ENCODE measurements around the gene UPP1. TPM values are rescaled to one million over a fixed set of nuclear protein-coding genes. Genes with fewer than 3 reads are reported as not detected.
A peak's percentile ranks its signal among the peaks of the same experiment; 100 is the strongest.
"Not testable (repeated sequence)": the region's sequence is repeated elsewhere in the genome, so short reads cannot be mapped to it uniquely, and the experiment has no call there.

The UPP1 gene
- total RNA-seq, 2 experiments from 2014 or later = 46.9 to 48.2 TPM

DNA sequence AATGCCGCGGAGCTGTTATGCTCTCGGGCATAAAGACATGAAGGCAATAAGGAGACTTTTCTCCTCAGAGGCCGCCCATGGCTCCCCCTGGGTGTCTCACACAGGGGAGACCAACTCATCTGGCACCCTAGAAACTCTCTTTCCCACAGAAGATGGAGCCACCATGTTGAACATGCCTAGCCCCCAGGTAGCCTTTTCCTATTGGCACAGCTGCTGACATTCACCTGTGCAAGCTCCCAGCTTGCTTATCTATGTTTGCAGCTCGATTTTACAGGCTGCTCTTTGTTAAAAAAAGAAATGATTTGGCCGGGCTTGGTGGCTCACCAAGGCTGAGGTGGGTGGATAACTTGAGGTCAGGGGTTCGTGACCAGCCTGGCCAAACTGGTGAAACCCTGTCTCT lies 58.6 kb downstream of the UPP1 start:
- intact Hi-C loops (cut with micrococcal nuclease); CTCF ChIA-PET; H3K4me1 Mint-ChIP-seq (ENCODE audit: low read depth); H3K4me3 Mint-ChIP-seq; H3K9me3 Mint-ChIP-seq; H3K36me3 Mint-ChIP-seq (ENCODE audit: low read depth); DNase-seq; H3K27ac Mint-ChIP-seq: not testable (repeated sequence)
- H3K27me3 Mint-ChIP-seq (ENCODE audit: low read depth) = peaks cover 18% of the 10 kb centered on the region

DNA sequence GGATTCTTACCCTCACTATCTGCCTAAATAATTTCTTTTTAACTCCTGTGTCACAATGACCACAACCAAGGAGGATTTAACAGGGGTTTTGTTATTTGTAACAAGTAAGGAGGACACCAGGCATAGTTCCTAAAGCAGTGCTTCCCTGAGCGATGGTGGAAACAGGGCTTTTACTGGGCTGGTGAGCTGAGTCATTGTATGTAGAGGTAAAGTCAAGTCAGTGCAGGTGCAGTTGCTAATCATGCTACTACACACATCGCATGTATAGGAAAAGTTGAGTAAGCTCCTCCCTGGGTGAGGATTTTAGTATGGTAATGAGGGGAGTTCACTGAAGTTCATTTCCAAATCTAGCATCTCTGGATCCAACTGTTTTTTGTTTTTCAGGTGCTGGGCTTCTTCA lies 59.2 kb downstream of the UPP1 start:
- intact Hi-C loops (cut with micrococcal nuclease) = no loop called here
- H3K9me3 Mint-ChIP-seq = no peaks in the 10 kb centered on the region
- CTCF ChIA-PET = no interaction called here
- no peak overlapping the region for H3K4me3 Mint-ChIP-seq
- H3K36me3 Mint-ChIP-seq (ENCODE audit: low read depth) = no peaks in the 10 kb centered on the region
- H3K27ac Mint-ChIP-seq = no peak overlapping the region
- no peaks in the 10 kb centered on the region for H3K4me1 Mint-ChIP-seq (ENCODE audit: low read depth)
- DNase-seq = no peak
- peaks cover 18% of the 10 kb centered on the region for H3K27me3 Mint-ChIP-seq (ENCODE audit: low read depth)

DNA sequence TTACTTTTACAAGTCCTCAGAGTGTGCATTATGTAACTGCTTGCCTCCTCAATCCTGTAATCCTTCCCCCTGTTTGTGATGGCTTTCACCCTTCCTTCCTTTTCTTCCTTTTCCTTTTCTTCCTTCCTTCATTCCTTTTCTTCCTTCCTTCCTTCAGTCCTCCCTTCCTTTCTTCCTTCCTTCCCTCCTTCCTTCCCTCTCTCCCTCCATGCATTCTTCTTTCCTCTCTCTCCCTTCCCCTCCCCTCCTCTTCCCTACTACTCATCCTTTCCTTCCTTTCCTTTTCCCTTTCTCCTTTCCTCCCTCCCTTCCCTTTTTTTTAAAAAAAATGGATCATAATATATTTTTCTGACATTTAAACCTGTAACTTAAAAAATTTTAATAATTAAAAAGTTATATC lies 60.0 kb downstream of the UPP1 start:
- Mint-ChIP-seq H3K4me1 (ENCODE audit: low read depth) (no peaks in the 10 kb centered on the region), H3K4me3 (no peak overlapping the region), H3K9me3 (peaks cover 2% of the 10 kb centered on the region), H3K27me3 (ENCODE audit: low read depth) (peaks cover 18% of the 10 kb centered on the region), H3K27ac (no peak overlapping the region), H3K36me3 (ENCODE audit: low read depth) (no peaks in the 10 kb centered on the region)
- intact Hi-C loops (cut with micrococcal nuclease) = no loop called here
- DNase-seq = no peak
- CTCF ChIA-PET = no interaction called here

DNA sequence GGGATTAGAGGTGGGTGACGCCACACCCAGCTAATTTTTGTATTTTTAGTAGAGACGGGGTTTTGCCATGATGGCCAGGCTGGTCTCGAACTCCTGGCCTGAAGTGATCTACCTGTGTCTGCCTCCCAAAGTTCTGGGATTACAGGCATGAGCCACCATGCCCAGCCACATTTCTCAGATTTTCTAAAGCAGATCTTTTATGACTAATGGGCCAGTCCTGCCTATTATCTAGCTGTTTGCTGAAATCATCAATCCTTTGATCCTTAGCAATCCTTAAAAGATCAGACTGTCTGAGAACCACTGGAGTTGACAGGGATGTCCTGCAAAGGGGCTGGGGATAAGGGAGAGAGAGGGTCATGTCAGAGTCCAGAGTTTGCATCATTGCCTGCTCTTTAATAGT lies 61.0 kb downstream of the UPP1 start:
- H3K27ac Mint-ChIP-seq = no peak overlapping the region

DNA sequence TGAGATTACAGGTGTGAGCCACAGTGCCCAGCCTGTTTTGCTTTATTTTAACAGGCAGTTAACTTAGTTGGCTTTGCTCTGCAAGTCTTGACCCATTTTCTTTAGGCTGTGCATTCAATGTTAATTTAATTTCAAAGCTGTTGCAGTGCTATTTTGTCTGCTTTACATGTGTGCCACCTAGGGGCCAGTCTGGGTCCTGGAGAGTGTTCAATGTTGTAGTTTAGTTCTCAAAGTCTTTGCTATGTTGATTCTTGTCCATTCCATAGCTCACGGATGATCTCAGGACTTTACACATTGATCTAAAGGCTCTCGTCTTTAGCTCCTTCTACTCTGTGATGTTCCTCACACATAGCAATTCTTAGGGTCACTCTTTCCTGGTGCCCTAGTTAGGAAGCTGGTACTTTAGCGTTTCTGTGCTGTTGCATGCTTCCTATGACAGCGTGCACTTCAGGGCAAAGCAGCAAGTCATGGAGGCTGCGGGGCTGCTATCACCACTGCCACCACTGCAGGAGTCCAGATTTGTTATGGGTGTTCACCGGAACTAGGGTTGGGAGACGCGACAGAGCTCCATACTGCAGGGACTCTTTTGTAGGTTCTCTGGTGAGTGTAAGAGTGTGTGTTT lies 65.8 kb downstream of the UPP1 start:
- no peak overlapping the region for H3K27ac Mint-ChIP-seq
- peaks cover 21% of the 10 kb centered on the region for H3K27me3 Mint-ChIP-seq (ENCODE audit: low read depth)

More for the DNA sequence above, 61.0 kb downstream of the UPP1 start:
- Mint-ChIP-seq H3K27me3 (ENCODE audit: low read depth) (peaks cover 21% of the 10 kb centered on the region), H3K9me3 (peaks cover 2% of the 10 kb centered on the region), H3K4me1 (ENCODE audit: low read depth) (no peaks in the 10 kb centered on the region), H3K36me3 (ENCODE audit: low read depth) (no peaks in the 10 kb centered on the region), H3K4me3 (no peak overlapping the region)
- DNase-seq = no peak
- CTCF ChIA-PET = no interaction called here
- intact Hi-C loops (cut with micrococcal nuclease) = no loop called here

More for the DNA sequence above, 65.8 kb downstream of the UPP1 start:
- DNase-seq = peak; percentile 55
- no peaks in the 10 kb centered on the region for H3K36me3 Mint-ChIP-seq (ENCODE audit: low read depth)
- intact Hi-C loops (cut with micrococcal nuclease) = loop anchor here (1.0 to 2.0 kb wide), 3 partner anchors 44 to 210 kb away; no protein-coding TSS in a partner anchor
- H3K9me3 Mint-ChIP-seq = peaks cover 2% of the 10 kb centered on the region
- no peaks in the 10 kb centered on the region for H3K4me1 Mint-ChIP-seq (ENCODE audit: low read depth)
- CTCF ChIA-PET = interaction anchor here (0.7 to 1.5 kb wide), 10 partner anchors 22 to 216 kb away, joined by 3 to 15 read pairs (median 3); no protein-coding TSS in a partner anchor
- no peak overlapping the region for H3K4me3 Mint-ChIP-seq

Other genes starting within 250 kb of the UPP1 start
- gene PKD1L1, start 140.8 kb upstream of the UPP1 start, total RNA-seq = under 1 TPM; 0.02 to 0.05 TPM
- gene HUS1, start 109.7 kb upstream of the UPP1 start, total RNA-seq = 10 to 100 TPM; 55.0 to 61.2 TPM
- gene SUN3, start 60.2 kb upstream of the UPP1 start, total RNA-seq = not detected
- gene C7orf57, start 53.7 kb upstream of the UPP1 start, total RNA-seq = under 1 TPM; 0.29 to 0.44 TPM
- gene ABCA13, start 82.2 kb downstream of the UPP1 start, total RNA-seq = not detected

Measured in activated naive CD4-positive, alpha-beta T cell treated with anti-CD3 and anti-CD28 coated beads for 36 hours (primary cell).